GM19397 (cell line): ENCODE results near the gene CACNA1I.

Experiments
- ATAC-seq: cut with Tn5 transposase; IDR thresholded peaks from one replicate; pipeline ENCODE4 v1.9.1; 2021; ENCODE audit warnings: mild to moderate bottlenecking, moderate library complexity; ENCODE audit not compliant: unreplicated experiment

CACNA1I gene

GRCh38 chr22:39686776-39687525 is 116.4 kb downstream of the CACNA1I start:
- ATAC-seq: no peak

GRCh38 chr22:39688186-39688785 is 117.7 kb downstream of the CACNA1I start:
- no peak for ATAC-seq

GRCh38 chr22:39689421-39689820 is 118.9 kb downstream of the CACNA1I start:
- no peak for ATAC-seq

- ATAC-seq: no peak
These were observed 120.5 kb downstream of the CACNA1I start for GRCh38 chr22:39690881-39691605.

- ATAC-seq: no peak
These were observed 123.5 kb downstream of the CACNA1I start for GRCh38 chr22:39693943-39694500.

- ATAC-seq: no peak
These were observed 127.4 kb downstream of the CACNA1I start for GRCh38 chr22:39697790-39698430.

GRCh38 chr22:39699631-39700360 is 129.2 kb downstream of the CACNA1I start:
- ATAC-seq: no peak

- no peak for ATAC-seq
These were observed 130.0 kb downstream of the CACNA1I start for GRCh38 chr22:39700565-39700964.

GRCh38 chr22:39703091-39703490 is 132.5 kb downstream of the CACNA1I start:
- ATAC-seq: no peak

- no peak for ATAC-seq
These were observed 133.5 kb downstream of the CACNA1I start for GRCh38 chr22:39703928-39704639.

GRCh38 chr22:39705386-39705785 is 134.8 kb downstream of the CACNA1I start:
- ATAC-seq: no peak

GRCh38 chr22:39706376-39707140 is 136.0 kb downstream of the CACNA1I start:
- ATAC-seq: no peak

- no peak for ATAC-seq
These were observed 136.8 kb downstream of the CACNA1I start for GRCh38 chr22:39707351-39707750.

- no peak for ATAC-seq
These were observed 137.3 kb downstream of the CACNA1I start for GRCh38 chr22:39707816-39708215.

- ATAC-seq: no peak
These were observed 140.0 kb downstream of the CACNA1I start for GRCh38 chr22:39710380-39711150.

GRCh38 chr22:39712081-39712480 is 141.5 kb downstream of the CACNA1I start:
- no peak for ATAC-seq

GRCh38 chr22:39712751-39713525 is 142.4 kb downstream of the CACNA1I start:
- ATAC-seq: no peak
